Right lobe of liver (tissue), 4 donors: ENCODE results near the gene PAX8.

Experiments
- POLR2A ChIP-seq: fragments of 450-650 bp; IDR thresholded peaks from one replicate; pipeline ENCODE4 v1.6.1; 2017; ENCODE audit warnings: antibody characterized with exemption, mild to moderate bottlenecking
- TF ChIP-seq, protein P1 (sequence below), 4 donors: fragments of 200-600 bp in 3 of 4; fragments of 450-650 bp in 1 of 4; IDR thresholded peaks; one replicate each; pipeline versions ENCODE4 v1.5.1 to v1.8.0; 2016 to 2022; ENCODE audit warnings: antibody characterized with exemption in 4 of 4, mild to moderate bottlenecking in 2 of 4
- donor health status: DM: no; HTN: no; CAD: no.
- donor health status: DM: no; HTN: no; CAD: no.
- donor health status: DM: no; HTN: yes; CAD: no.

GRCh38 chr2:113172721-113173541, 105.8 kb downstream of the PAX8 start:
- TF ChIP-seq, protein P1, sequence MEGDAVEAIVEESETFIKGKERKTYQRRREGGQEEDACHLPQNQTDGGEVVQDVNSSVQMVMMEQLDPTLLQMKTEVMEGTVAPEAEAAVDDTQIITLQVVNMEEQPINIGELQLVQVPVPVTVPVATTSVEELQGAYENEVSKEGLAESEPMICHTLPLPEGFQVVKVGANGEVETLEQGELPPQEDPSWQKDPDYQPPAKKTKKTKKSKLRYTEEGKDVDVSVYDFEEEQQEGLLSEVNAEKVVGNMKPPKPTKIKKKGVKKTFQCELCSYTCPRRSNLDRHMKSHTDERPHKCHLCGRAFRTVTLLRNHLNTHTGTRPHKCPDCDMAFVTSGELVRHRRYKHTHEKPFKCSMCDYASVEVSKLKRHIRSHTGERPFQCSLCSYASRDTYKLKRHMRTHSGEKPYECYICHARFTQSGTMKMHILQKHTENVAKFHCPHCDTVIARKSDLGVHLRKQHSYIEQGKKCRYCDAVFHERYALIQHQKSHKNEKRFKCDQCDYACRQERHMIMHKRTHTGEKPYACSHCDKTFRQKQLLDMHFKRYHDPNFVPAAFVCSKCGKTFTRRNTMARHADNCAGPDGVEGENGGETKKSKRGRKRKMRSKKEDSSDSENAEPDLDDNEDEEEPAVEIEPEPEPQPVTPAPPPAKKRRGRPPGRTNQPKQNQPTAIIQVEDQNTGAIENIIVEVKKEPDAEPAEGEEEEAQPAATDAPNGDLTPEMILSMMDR (IDR thresholded peaks at IDR 0.05): no peak
- peak; percentile 11 for TF ChIP-seq POLR2A
